RKO (cell line): ENCODE measurements around the gene VSTM5.
"Not testable (repeated sequence)": the region's sequence is repeated elsewhere in the genome, so short reads cannot be mapped to it uniquely, and the experiment has no call there.

Experiments used
- DNase-seq: peaks from one replicate; pipeline ENCODE4 v3.0.0-alpha.2; 2016; ENCODE audit warnings: low spot score

VSTM5 gene

DNA sequence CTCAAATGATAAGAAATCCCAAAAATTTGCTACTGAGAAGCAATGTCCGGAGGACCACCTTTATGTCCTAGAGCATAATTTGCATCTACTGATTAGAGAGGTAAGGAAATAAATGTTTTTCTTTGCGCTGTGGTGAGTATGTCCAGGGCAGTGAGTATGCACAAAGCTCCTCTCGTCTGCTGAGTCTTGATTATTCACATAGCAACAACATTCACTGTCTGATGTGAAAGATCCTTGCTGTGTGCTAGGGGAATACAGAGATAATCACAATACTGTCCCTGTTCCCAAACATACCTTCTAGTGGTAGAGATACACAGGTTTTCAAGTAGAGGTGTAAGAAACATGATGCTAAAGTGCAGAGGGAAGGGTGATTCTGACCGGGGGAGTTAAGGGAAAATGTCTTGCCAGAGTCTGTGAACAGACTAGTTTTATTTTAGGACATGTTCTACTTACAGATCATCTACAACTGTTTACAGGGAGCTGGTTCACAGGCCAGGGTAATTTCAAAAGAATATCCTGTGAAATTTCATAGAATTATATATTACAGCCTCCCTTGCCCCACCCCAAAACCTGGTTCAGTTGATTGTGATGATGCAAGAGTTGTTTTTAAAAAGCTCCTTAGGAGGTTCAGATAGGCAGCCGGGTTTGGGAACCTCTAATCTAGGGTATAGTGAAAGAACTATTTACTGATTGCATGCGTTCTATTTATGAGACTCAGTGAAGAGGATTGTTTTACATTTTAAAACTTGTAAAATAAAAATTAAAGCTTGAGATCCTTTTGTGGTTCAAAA lies 53.8 kb downstream of the VSTM5 start:
- DNase-seq = no peak

DNA sequence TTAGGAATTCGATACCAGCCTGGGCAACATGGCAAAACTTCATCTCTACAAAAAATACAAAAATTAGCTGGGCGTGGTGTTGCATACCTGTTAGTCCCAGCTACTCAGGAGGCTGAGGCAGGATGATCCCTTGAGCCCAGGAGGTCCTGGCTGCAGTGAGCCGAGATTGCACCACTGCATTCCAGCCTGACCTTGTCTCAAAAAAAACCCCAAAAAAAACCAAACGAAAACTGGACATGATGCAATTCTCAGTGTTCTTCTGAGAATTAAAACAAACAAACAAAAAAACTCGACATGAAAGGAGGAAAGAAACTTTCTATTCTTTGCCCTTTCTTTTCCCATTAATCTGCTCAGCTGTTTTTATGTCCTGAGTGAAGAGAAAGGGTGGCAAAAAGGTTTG lies 58.9 kb downstream of the VSTM5 start:
- DNase-seq = no peak

DNA sequence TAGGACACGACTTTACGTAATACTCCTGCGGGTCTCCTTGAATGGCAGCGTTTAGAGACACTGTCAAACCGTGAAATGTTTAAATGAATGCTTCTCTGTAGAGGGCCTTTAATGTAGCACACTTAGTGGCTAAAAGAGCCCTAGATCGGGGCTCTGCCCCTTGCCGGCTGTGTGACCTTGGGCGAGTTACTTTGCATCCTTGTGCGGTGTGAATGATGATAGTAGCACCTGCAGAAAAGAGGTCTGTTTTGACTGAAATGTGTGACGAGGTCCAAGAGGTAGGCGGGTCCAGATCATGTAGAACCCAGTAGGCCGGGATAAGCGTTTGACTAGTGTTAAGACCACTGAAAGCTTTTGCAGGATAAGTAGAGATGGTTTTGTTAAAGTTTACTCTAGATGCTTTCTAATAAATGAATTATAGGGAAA lies 65.5 kb downstream of the VSTM5 start:
- peak; percentile 59 for DNase-seq

DNA sequence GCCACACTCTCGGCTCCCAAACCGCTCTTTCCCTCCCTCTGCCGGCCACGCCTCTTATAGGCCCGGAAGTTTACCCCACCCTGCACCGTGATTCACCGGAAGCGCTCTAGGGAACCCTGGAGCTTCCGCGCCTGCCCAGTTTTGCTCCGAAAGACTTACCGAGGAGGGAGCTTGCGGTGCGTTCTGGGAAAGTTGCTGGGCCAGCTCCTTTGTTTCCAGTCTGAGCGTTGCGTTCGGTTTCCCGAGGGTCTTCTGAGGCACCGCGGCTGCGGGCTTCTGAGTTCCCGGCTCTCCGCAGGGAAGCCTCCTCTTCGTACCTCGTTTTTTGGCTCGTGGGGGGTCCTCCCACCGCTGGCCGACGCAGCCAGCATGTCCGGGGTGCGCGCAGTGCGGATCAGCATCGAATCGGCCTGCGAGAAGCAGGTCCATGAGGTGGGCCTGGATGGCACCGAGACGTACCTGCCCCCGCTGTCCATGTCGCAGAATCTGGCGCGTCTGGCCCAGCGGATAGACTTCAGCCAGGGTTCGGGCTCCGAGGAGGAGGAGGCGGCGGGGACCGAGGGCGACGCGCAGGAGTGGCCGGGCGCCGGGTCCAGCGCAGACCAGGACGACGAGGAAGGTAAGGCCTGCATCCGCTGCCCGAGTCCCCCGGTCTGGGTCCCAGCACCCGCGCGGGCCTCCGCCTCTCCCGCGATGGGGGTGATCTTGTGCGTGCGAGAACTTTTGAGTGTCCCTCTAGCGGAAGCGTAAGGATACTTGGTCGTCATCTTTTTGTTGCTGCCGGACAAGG lies 66.1 kb downstream of the VSTM5 start, which contains the start of gene MED17:
Gene MED17 (plus strand): TSS at position 138 of the 790 bp plus-strand sequence. CDS start 232 bp downstream, at position 370.
- DNase-seq = peak; percentile 93

DNA sequence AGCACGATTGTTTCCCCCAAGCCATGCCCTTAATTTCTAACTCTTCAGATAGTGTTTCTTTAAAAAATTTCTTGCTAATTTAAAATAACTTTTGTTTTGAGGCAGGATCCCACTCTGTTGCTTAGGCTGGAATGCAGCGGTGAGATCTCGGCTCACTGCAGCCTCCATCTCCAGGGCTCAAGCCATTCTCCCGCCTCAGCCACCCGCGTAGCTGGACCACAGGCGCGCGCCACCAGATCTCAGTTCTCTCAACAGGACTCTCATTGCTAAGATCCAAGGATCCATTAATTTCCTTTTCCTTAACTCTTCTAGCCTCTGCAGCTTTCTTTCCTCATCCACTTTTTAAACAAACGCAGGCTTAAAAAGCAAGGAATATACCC lies 66.7 kb downstream of the VSTM5 start:
- DNase-seq = no peak

DNA sequence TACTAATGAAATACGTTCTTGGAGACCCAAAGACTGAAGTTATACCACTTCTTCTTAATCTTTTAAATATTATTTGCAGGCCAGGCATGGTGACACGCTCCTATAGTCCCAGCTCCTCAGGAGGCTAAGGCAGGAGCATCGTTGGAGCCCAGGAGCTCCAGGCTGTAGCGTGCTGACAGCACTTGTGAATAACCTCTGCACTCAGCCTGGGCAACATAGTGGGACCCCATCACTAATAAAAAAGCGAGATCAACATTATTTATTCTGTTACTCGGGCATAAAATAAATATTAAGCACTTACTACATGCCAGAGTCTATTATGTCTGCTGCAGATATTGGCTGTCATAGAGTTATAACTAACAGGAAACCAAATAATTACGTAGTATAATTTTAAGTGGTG lies 67.1 kb downstream of the VSTM5 start:
- DNase-seq = no peak

DNA sequence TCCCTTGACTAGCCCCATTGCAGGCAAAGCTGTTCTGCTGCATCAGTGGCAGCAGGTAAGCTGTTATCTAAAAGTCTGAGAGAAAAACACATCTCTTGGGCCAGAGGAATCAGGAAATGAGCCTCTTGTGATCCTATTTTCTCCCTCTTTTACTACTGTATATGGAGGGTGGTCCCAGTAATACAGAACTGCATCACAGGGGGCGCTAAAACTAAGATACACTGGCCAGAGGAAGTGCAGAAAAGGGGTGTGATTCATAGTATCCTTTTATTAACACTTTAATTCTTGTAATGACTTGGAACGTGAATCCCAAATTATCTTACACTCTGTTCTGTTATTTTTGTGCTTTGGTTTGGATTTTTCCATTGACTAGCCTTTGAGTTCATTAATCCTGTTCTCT lies 75.1 kb downstream of the VSTM5 start:
- peak; percentile 50 for DNase-seq

DNA sequence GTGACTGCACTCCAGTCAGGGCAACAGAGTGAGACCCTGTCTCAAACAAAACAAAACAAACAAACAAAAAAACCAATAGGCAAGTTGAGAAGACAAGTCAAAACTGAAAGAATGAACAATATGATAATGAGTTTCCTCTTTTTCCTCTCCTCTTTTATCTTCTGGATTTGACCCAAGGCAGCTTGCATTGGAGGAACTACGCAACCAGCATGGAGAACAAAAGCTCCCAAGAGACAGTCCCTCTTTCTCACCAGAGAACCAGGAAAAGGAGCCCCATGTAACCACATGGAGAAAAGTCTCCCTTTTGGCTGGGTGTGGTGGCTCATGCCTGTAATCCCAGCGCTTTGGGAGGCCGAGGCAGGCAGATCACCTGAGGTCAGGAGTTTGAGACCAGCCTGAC lies 75.9 kb downstream of the VSTM5 start:
- DNase-seq = not testable (repeated sequence)

DNA sequence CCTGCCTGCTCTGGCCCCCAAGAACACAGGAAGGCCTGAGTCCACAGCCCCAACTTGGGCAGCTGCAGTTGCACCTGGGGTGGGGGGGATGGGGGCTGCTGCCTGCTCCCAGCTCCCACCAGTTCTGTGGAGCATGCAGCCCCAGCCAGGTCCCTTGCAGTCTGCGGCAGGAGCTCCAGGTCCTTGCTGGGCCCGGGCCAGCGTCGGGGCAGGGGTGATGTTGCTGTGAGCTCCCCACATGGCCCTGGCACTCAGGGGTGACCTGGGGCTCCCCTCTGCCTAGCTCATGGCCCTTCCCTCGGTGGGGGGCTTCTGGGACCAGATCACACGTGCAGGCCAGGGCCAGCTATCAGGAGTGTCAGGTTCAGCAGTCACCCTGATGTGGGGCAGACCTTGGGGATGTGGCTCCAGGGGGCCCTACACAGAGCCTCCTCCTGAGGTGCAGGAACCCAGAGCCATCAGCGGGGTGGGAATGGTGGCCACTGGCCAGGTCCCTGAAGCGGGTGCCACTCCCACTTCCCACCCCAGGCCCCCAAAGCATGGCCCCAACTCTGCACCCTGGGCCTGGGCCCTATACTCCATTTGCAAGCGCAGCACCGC lies 76.7 kb downstream of the VSTM5 start:
- DNase-seq = no peak

DNA sequence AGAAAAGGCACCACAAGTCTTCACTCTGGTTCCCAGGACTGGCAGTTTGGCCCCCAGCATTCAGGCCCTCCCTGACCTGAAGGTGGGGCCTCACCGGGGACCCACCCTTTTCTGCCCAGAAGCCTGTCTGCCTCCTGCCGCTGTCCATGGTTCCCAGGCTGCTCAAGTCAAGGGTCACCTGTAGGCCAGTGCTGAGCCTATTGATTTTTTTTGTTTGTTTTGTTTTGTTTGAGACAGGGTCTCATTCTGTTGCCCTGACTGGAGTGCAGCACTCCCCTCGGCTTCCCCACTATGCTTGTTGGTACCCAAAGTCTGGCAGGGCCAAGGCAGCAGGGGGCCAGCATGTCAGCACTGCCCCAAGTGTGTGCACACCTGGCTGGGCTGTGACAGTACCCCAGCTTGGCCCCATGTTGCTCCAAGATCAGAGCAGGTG lies 77.4 kb downstream of the VSTM5 start:
- no peak for DNase-seq

DNA sequence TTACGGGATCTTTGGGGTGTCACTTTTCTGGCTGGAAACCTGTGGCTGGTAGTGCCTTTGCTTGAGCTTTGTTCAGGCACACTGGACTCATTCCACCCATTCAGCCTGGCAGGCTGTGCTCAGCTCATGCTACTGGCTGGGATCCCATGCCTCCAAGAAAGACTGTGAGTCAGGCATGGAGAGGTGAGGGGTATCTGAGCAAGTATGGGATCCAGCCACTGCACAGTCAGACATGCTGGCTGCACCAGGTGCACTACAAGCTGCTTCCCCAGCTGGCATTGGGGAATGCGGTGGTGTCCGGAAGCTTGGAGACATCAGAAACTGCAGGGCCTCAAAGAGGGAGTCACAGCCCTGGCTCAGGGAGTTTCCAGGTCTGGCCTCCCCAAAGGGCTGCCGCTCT lies 78.3 kb downstream of the VSTM5 start:
- no peak for DNase-seq

DNA sequence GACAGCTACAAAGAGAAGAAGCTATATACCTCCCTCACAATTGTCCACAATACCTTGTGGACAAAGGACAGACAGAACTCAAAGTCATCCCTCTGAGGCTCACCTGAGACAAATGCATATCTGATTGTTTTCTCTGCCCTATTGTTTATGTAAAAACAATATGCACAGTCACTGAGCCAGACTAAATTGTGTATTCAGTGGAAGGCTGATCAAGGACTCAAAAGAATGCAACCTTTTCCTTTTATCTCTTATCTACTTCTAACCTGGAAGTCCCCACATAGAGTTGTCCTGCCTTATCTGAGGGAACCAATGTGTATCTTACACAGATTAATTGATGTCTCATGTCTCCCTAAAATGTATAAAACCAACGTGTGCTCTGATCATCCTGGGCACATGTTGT lies 80.3 kb downstream of the VSTM5 start:
- DNase-seq = no peak
